Chondrocyte (in vitro differentiated cells): ENCODE measurements around the gene MRGPRD. TPM values are rescaled to one million over a fixed set of nuclear protein-coding genes. Genes with fewer than 3 reads are reported as not detected.
A peak's percentile ranks its signal among the peaks of the same experiment; 100 is the strongest.

Experiments used
- DNase-seq: peaks from one replicate; pipeline ENCODE4 v3.0.0; 2021; ENCODE audit warnings: mixed read lengths, low spot score
- H3K27ac Mint-ChIP-seq: one replicate; pipeline ENCODE4 v1.8.0; 2021; ENCODE audit warnings: mild to moderate bottlenecking, moderate library complexity, mixed read lengths; ENCODE audit not compliant: unreplicated experiment
- H3K27me3 Mint-ChIP-seq: 2 replicates; pipeline ENCODE4 v1.8.0; 2021; ENCODE audit warnings: low read depth, mixed read lengths
- H3K36me3 Mint-ChIP-seq: 2 replicates; pipeline ENCODE4 v1.8.0; 2021; ENCODE audit warnings: low read depth, mixed read lengths
- H3K4me1 Mint-ChIP-seq: 2 replicates; pipeline ENCODE4 v1.8.0; 2021; ENCODE audit warnings: low read depth, mild to moderate bottlenecking, mixed read lengths
- H3K4me3 Mint-ChIP-seq: one replicate; pipeline ENCODE4 v1.8.0; 2021; ENCODE audit warnings: mild to moderate bottlenecking, moderate library complexity, mixed read lengths; ENCODE audit not compliant: unreplicated experiment
- H3K9me3 Mint-ChIP-seq: 2 replicates; pipeline ENCODE4 v1.8.0; 2021; ENCODE audit warnings: low read depth, mixed read lengths
- CTCF ChIP-seq: fragments of 200-600 bp; sonication (generic); IDR thresholded peaks from 2 replicates; pipeline ENCODE4 v1.5.0; 2021; ENCODE audit warnings: antibody characterized with exemption, mild to moderate bottlenecking, moderate library complexity
- total RNA-seq: library from RNA; stranded (reverse); gene quantifications from 3 replicates; pipeline ENCODE4 v1.2.1, GENCODE V29; 2021

Gene MRGPRD
- total RNA-seq, 1 donor from 2014 or later = not detected

GRCh38 chr11:68989936-68990606, 9.3 kb upstream of the MRGPRD start:
- Mint-ChIP-seq H3K4me3 (no peak overlapping the region), H3K36me3 (peaks cover 10% of the 10 kb centered on the region), H3K4me1 (peaks cover 11% of the 10 kb centered on the region), H3K27ac (no peak overlapping the region), H3K27me3 (peaks cover 49% of the 10 kb centered on the region), H3K9me3 (peaks cover 14% of the 10 kb centered on the region)
- peak; percentile 28 for DNase-seq
- no peak for TF ChIP-seq CTCF

- Mint-ChIP-seq H3K36me3 (peaks cover 10% of the 10 kb centered on the region), H3K4me1 (peaks cover 7% of the 10 kb centered on the region)
Measured at GRCh38 chr11:68988491-68988890, 7.7 kb upstream of the MRGPRD start.

GRCh38 chr11:68987211-68987610, 6.4 kb upstream of the MRGPRD start:
- Mint-ChIP-seq H3K4me1 (peaks cover 7% of the 10 kb centered on the region), H3K9me3 (peaks cover 22% of the 10 kb centered on the region), H3K27me3 (peaks cover 48% of the 10 kb centered on the region), H3K36me3 (peaks cover 14% of the 10 kb centered on the region), H3K4me3 (no peak overlapping the region), H3K27ac (no peak overlapping the region)
- DNase-seq = no peak
- TF ChIP-seq CTCF = no peak

More at GRCh38 chr11:68988491-68988890, 7.7 kb upstream of the MRGPRD start:
- Mint-ChIP-seq H3K27ac (no peak overlapping the region), H3K4me3 (no peak overlapping the region), H3K9me3 (peaks cover 14% of the 10 kb centered on the region), H3K27me3 (peaks cover 53% of the 10 kb centered on the region)
- TF ChIP-seq CTCF = no peak
- DNase-seq = no peak

- H3K9me3 Mint-ChIP-seq = peaks cover 28% of the 10 kb centered on the region
Measured at GRCh38 chr11:68983801-68984200, 3.0 kb upstream of the MRGPRD start.

GRCh38 chr11:68982134-68982533, 1.3 kb upstream of the MRGPRD start:
- no peak for TF ChIP-seq CTCF
- DNase-seq = no peak
- Mint-ChIP-seq H3K27me3 (peaks cover 41% of the 10 kb centered on the region), H3K4me3 (no peak overlapping the region), H3K4me1 (peaks cover 3% of the 10 kb centered on the region), H3K36me3 (peaks cover 13% of the 10 kb centered on the region), H3K9me3 (peaks cover 23% of the 10 kb centered on the region), H3K27ac (no peak overlapping the region)

More at GRCh38 chr11:68983801-68984200, 3.0 kb upstream of the MRGPRD start:
- peak; percentile 4 for DNase-seq
- H3K36me3 Mint-ChIP-seq = peaks cover 14% of the 10 kb centered on the region
- no peak overlapping the region for H3K4me3 Mint-ChIP-seq
- peaks cover 40% of the 10 kb centered on the region for H3K27me3 Mint-ChIP-seq
- no peak for TF ChIP-seq CTCF
- H3K27ac Mint-ChIP-seq = no peak overlapping the region
- H3K4me1 Mint-ChIP-seq = peaks cover 7% of the 10 kb centered on the region
